Left kidney (tissue), 1 donor: ENCODE measurements around the gene TGOLN2. TPM values are rescaled to one million over a fixed set of nuclear protein-coding genes. Genes with fewer than 3 reads are reported as not detected.

Experiments used
- polyA plus RNA-seq: library from polyadenylated mRNA; unstranded; fragments of 120-200 nt; gene quantifications from one replicate; pipeline ENCODE4 v1.2.1, GENCODE V29; 2013; ENCODE audit not compliant: insufficient read length

Gene TGOLN2
- polyA plus RNA-seq, 1 donor, result 140 TPM

Other genes starting within 250 kb of the TGOLN2 start
- 50.7 TPM for gene TCF7L1, start 194.6 kb downstream of the TGOLN2 start, polyA plus RNA-seq
- 26.7 TPM for gene RETSAT, start 26.5 kb upstream of the TGOLN2 start, polyA plus RNA-seq
- 37.2 TPM for gene ELMOD3, start 26.8 kb upstream of the TGOLN2 start, polyA plus RNA-seq
- gene CAPG, start 82.4 kb upstream of the TGOLN2 start, polyA plus RNA-seq, result 81.7 TPM
- gene SH2D6, start 90.7 kb upstream of the TGOLN2 start, polyA plus RNA-seq, result 1.3 TPM
- gene MAT2A, start 211.2 kb upstream of the TGOLN2 start, polyA plus RNA-seq, result 467 TPM
- 41.2 TPM for gene GGCX, start 233.5 kb upstream of the TGOLN2 start, polyA plus RNA-seq
- gene VAMP8, start 249.6 kb upstream of the TGOLN2 start, polyA plus RNA-seq, result 89.3 TPM